Panc1 (cell line): ENCODE results near the gene DNAJB8. TPM values are rescaled to one million over a fixed set of nuclear protein-coding genes. Genes with fewer than 3 reads are reported as not detected.

Source experiments
- ATAC-seq: fragments of 200-7000 bp; cut with Tn5 transposase; 2 replicates; pipeline ENCODE4 v1.9.1; 2020; ENCODE audit warnings: mild to moderate bottlenecking, moderate library complexity
- BruUV-seq: library from RNA; stranded (reverse); fragments of 400-500 nt; replicated peaks from 2 replicates; lab custom pipeline; 2021; lab: Mats Ljungman, UMichigan
- CTCF ChIA-PET: fragments of 300-600 bp; sonication (Branson Sonifier 250); formaldehyde crosslinking; loops from one replicate; lab custom pipeline; 2022; ENCODE audit warnings: antibody characterized with exemption; lab: Charles Lee
- POLR2A ChIA-PET: fragments of 300-600 bp; sonication (Branson Sonifier 250); formaldehyde crosslinking; loops from one replicate; lab custom pipeline; 2022; ENCODE audit warnings: antibody characterized with exemption; lab: Charles Lee
- DNase-seq: peaks from one replicate; pipeline ENCODE4 v3.0.0-alpha.2; 2010; ENCODE audit warnings: low read depth, low spot score
- H3K27ac ChIP-seq: 2 replicates; pipeline ENCODE4 v1.5.1; 2011; ENCODE audit warnings: mild to moderate bottlenecking, low read length, inconsistent platforms
- H3K27me3 ChIP-seq: fragments of 200-500 bp; sonication (Bioruptor generic); 2 replicates; pipeline ENCODE4 v1.6.0; 2014; ENCODE audit warnings: low read length, inconsistent platforms; ENCODE audit not compliant: control insufficient read depth, insufficient read depth
- H3K36me3 ChIP-seq: fragments of 200-500 bp; sonication (Bioruptor generic); 2 replicates; pipeline ENCODE4 v1.5.1; 2014; ENCODE audit warnings: inconsistent platforms, mild to moderate bottlenecking, low read length, moderate library complexity; ENCODE audit not compliant: control insufficient read depth, insufficient read depth
- H3K4me1 ChIP-seq: 2 replicates; pipeline ENCODE4 v1.5.1; 2011; ENCODE audit warnings: inconsistent platforms, mild to moderate bottlenecking, low read length, moderate library complexity; ENCODE audit not compliant: control insufficient read depth, insufficient read depth
- H3K4me3 ChIP-seq, 2 experiments: 2 replicates each; pipeline ENCODE4 v1.5.1; 2011 to 2012; ENCODE audit warnings: low read depth in 2 of 2, low read length in 2 of 2, mild to moderate bottlenecking in 2 of 2, inconsistent platforms in 1 of 2, moderate library complexity in 1 of 2
- H3K9me3 ChIP-seq: fragments of 200-500 bp; sonication (Bioruptor generic); 2 replicates; pipeline ENCODE4 v1.5.1; 2014; ENCODE audit warnings: low read depth, mild to moderate bottlenecking, inconsistent platforms, low read length, moderate library complexity; ENCODE audit not compliant: control insufficient read depth, insufficient read depth
- CTCF ChIP-seq: fragments of 450-650 bp; IDR thresholded peaks from 2 replicates; pipeline ENCODE4 v1.5.1; 2017; ENCODE audit warnings: mild to moderate bottlenecking
- POLR2AphosphoS5 ChIP-seq: IDR thresholded peaks from 2 replicates; pipeline ENCODE4 v1.6.1; 2012; ENCODE audit warnings: mild to moderate bottlenecking, low read depth, low read length, moderate library complexity
- REST ChIP-seq, 2 experiments: IDR thresholded peaks; 2 replicates each; pipeline ENCODE4 v1.6.1; 2011 to 2012; ENCODE audit warnings: low read depth in 2 of 2, control low read depth in 1 of 2, low read length in 1 of 2, mild to moderate bottlenecking in 1 of 2, moderate library complexity in 1 of 2; ENCODE audit not compliant: insufficient read depth in 1 of 2
- SIN3A ChIP-seq: IDR thresholded peaks from 2 replicates; pipeline ENCODE4 v1.6.1; 2012; ENCODE audit warnings: low read depth, mild to moderate bottlenecking, low read length, moderate library complexity, borderline replicate concordance; ENCODE audit not compliant: insufficient read depth
- TCF7L2 ChIP-seq: IDR thresholded peaks from 2 replicates; pipeline ENCODE4 v1.6.1; 2011; ENCODE audit warnings: mild to moderate bottlenecking, low read depth, low read length, inconsistent platforms
- in situ Hi-C: cut with HindIII; loops from 2 replicates; pipeline ENCODE4 v1.10.0; 2016; ENCODE audit warnings: low sequenced_read_pairs, low pct_unique_long_range_greater_than_20kb
- intact Hi-C: fragments of 100-400 bp; cut with micrococcal nuclease; formaldehyde crosslinking; loops from one replicate; pipeline ENCODE4 v1.10.0; 2022; ENCODE audit not compliant: unreplicated experiment
- total RNA-seq: library from RNA; stranded (reverse); gene quantifications from one replicate; pipeline ENCODE4 v1.2.1, GENCODE V29; 2021; ENCODE audit not compliant: unreplicated experiment

The DNAJB8 gene
- total RNA-seq, 1 experiment from 2014 or later, result not detected

DNA sequence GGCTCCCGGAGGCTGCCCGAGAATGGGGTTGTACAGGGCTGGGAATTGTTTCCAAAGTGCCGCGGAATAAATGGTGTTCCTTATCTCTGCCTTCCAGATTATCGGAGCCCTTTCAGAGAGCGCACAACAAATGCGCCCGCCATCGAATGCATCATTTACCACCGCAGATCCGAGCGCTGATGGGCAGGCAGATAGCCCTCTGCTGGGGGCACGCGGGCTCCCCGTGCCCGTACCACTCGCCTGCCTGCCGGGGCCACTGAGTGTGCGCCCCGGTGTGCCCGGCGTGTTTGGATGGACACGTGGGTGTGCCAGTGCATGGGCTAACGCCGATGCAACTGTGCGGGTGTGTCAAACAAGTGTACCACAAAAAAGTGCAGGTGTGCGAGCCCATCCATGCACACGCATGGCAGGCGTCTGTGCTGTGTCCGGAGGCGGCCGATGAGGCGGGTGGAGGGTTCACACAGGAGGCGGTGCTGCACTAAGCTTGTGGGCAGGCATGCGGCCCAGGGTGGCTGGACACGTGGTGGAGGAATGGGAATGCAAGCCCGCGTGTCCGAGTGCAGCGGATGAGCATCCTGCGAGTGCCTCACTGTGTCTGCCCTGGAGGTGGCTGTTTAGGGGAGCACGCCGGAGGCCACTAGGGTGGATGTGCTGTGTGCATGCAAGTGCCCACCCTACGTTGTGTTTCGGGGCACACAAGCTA lies 30.1 kb upstream of the DNAJB8 start:
- Histone ChIP-seq H3K4me3 (peak overlapping the region in 1 of 2 experiments; percentile 41; a peak in 2 of 4 replicates), H3K4me1 (peaks cover 18% of the 10 kb centered on the region; the same call in 1 of the 2 replicates), H3K27ac (peak overlapping the region; percentile 80), H3K36me3 (no peaks in the 10 kb centered on the region), H3K27me3 (no peaks in the 10 kb centered on the region), H3K9me3 (no peaks in the 10 kb centered on the region)
- DNase-seq (no peak), ATAC-seq (peak; percentile 35)
- TF ChIP-seq TCF7L2 (no peak), POLR2AphosphoS5 (no peak), REST (IDR thresholded peaks at IDR 0.05; ENCODE audit: insufficient read depth in 1 of 2, low read depth in 2 of 2, low read length in 1 of 2) (no peak), SIN3A (no peak), CTCF (no peak)
- ChIA-PET CTCF (interaction anchor here (1.1 kb wide), 2 partner anchors 70 to 87 kb away, joined by 3 to 4 read pairs; no protein-coding TSS in a partner anchor), POLR2A (no interaction called here)
- in situ Hi-C loops (no loop called here), intact Hi-C loops (no loop called here)
- no TSS peak for BruUV-seq

DNA sequence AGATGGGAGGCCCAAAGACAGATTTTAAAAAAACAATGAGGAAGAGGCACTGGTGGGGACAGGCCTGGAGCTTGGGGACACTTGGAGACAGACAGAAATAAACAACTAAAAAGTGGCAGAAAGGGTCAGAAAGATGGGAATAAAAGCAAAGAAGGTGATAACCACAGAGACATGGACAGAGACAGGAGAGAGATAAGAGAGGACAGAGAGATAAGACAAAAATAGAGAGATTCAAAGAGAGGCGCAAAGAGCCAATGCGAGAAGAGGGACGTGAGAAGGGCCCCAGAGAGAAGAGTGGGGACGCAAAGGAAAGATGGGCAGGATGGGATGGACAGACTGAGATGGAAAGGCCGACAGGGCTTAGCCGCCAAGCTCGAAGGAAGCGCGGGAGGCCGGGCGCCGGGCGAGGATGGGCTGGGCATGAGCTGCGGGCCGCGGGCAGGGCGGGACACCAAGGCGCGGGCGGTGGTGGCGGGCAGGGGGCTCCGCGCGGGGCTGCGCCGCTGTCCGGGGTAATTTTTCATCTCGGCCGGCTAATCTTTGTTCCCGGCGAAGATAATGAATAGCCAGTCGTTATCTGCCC lies 29.4 kb upstream of the DNAJB8 start:
- POLR2A ChIA-PET, result no interaction called here
- BruUV-seq, result TSS peak; percentile 44
- no peak overlapping the region for H3K4me3 ChIP-seq
- ATAC-seq (no peak), DNase-seq (no peak)
- intact Hi-C loops (no loop called here), in situ Hi-C loops (no loop called here)
- CTCF ChIA-PET, result no interaction called here
- H3K4me1 ChIP-seq, result peaks cover 18% of the 10 kb centered on the region; the same call in 1 of the 2 replicates
- H3K27me3 ChIP-seq, result no peaks in the 10 kb centered on the region
- TF ChIP-seq POLR2AphosphoS5 (no peak), REST (IDR thresholded peaks at IDR 0.05; ENCODE audit: insufficient read depth in 1 of 2, low read depth in 2 of 2, low read length in 1 of 2) (no peak), SIN3A (no peak), TCF7L2 (no peak), CTCF (no peak)
- H3K9me3 ChIP-seq, result no peaks in the 10 kb centered on the region
- H3K36me3 ChIP-seq, result no peaks in the 10 kb centered on the region
- 0 out of 2 replicates have a peak overlapping the region, but pooled peaks have one; percentile 37 for H3K27ac ChIP-seq
